Measurements from ENCODE around the gene FOXN1.

Gene FOXN1

GRCh38 chr17:28524476-28525424 lies 18.6 kb downstream of the FOXN1 start:
- ChIA-PET POLR2A (interaction anchor here (0.6 kb wide), 1 partner anchor 505 kb away, joined by 3 read pairs; no protein-coding TSS in a partner anchor), CTCF (interaction anchor here (1.8 to 19.4 kb wide), 2 partner anchors 23 to 28 kb away, joined by 11 to 260 read pairs; no protein-coding TSS in a partner anchor)
- Histone ChIP-seq H3K36me3 (ENCODE audit: control insufficient read depth in 4 of 4, insufficient read depth in 4 of 4, low read length in 3 of 4) (no peaks in the 10 kb centered on the region), H3K4me3 (ENCODE audit: control insufficient read depth in 1 of 7, extremely low read depth in 1 of 7, insufficient read depth in 4 of 7, low read depth in 2 of 7, low read length in 6 of 7) (no peak overlapping the region), H3K27ac (ENCODE audit: insufficient read depth in 1 of 2, low read depth in 1 of 2, low read length in 2 of 2, poor library complexity in 1 of 2, severe bottlenecking in 2 of 2) (no peak overlapping the region), H3K4me1 (ENCODE audit: control extremely low read depth in 1 of 4, control insufficient read depth in 4 of 4, insufficient read depth in 4 of 4, low read length in 3 of 4) (peaks cover 0 to 10% (median 6%) of the 10 kb centered on the region in 4 experiments), H3K9me3 (ENCODE audit: control extremely low read depth in 1 of 5, control insufficient read depth in 4 of 5, insufficient read depth in 2 of 5, low read depth in 1 of 5, low read length in 4 of 5) (no peaks in the 10 kb centered on the region), H3K27me3 (replicated peaks in 2 of 5; ENCODE audit: control insufficient read depth in 4 of 5, insufficient read depth in 5 of 5, low read length in 4 of 5) (no peaks in the 10 kb centered on the region)
- DNase-seq, result no peak
- 96% methylated on average over 24 of the region's 25 CpGs for WGBS (ENCODE audit: insufficient coverage)

- H3K9me3 ChIP-seq (ENCODE audit: control extremely low read depth in 1 of 5, control insufficient read depth in 4 of 5, insufficient read depth in 2 of 5, low read depth in 1 of 5, low read length in 4 of 5), result no peaks in the 10 kb centered on the region
- no peaks in the 10 kb centered on the region for H3K36me3 ChIP-seq (ENCODE audit: control insufficient read depth in 4 of 4, insufficient read depth in 4 of 4, low read length in 3 of 4)
- WGBS (ENCODE audit: insufficient coverage), result 88% methylated on average over 8 of the region's 8 CpGs
- no peak overlapping the region for H3K27ac ChIP-seq (ENCODE audit: insufficient read depth in 1 of 2, low read depth in 1 of 2, low read length in 2 of 2, poor library complexity in 1 of 2, severe bottlenecking in 2 of 2)
- ChIA-PET POLR2A (no interaction called here), CTCF (interaction anchor here (1.1 to 19.4 kb wide), 4 partner anchors 10 to 29 kb away, joined by 4 to 260 read pairs (median 10); no protein-coding TSS in a partner anchor)
- no peaks in the 10 kb centered on the region for H3K4me1 ChIP-seq (ENCODE audit: control extremely low read depth in 1 of 4, control insufficient read depth in 4 of 4, insufficient read depth in 4 of 4, low read length in 3 of 4)
- no peaks in the 10 kb centered on the region for H3K27me3 ChIP-seq (replicated peaks in 2 of 5; ENCODE audit: control insufficient read depth in 4 of 5, insufficient read depth in 5 of 5, low read length in 4 of 5)
- no peak overlapping the region for H3K4me3 ChIP-seq (ENCODE audit: control insufficient read depth in 1 of 7, extremely low read depth in 1 of 7, insufficient read depth in 4 of 7, low read depth in 2 of 7, low read length in 6 of 7)
- no peak for DNase-seq
Measured at GRCh38 chr17:28526381-28526780, 20.2 kb downstream of the FOXN1 start.

GRCh38 chr17:28527181-28527681 lies 21.1 kb downstream of the FOXN1 start:
- H3K4me1 ChIP-seq (ENCODE audit: control extremely low read depth in 1 of 4, control insufficient read depth in 4 of 4, insufficient read depth in 4 of 4, low read length in 3 of 4), result no peaks in the 10 kb centered on the region

GRCh38 chr17:28527859-28528258 lies 21.7 kb downstream of the FOXN1 start:
- H3K36me3 ChIP-seq (ENCODE audit: control insufficient read depth in 4 of 4, insufficient read depth in 4 of 4, low read length in 3 of 4), result no peaks in the 10 kb centered on the region
- no peaks in the 10 kb centered on the region for H3K9me3 ChIP-seq (ENCODE audit: control extremely low read depth in 1 of 5, control insufficient read depth in 4 of 5, insufficient read depth in 2 of 5, low read depth in 1 of 5, low read length in 4 of 5)
- no peak for DNase-seq
- H3K4me3 ChIP-seq (ENCODE audit: control insufficient read depth in 1 of 7, extremely low read depth in 1 of 7, insufficient read depth in 4 of 7, low read depth in 2 of 7, low read length in 6 of 7), result no peak overlapping the region
- 100% methylated on average over 2 of the region's 2 CpGs for WGBS (ENCODE audit: insufficient coverage)
- no peak overlapping the region for H3K27ac ChIP-seq (ENCODE audit: insufficient read depth in 1 of 2, low read depth in 1 of 2, low read length in 2 of 2, poor library complexity in 1 of 2, severe bottlenecking in 2 of 2)
- CTCF ChIA-PET, result interaction anchor here (19.4 kb wide), 1 partner anchor 31 kb away, joined by 260 read pairs; no protein-coding TSS in a partner anchor
- POLR2A ChIA-PET, result no interaction called here
- H3K27me3 ChIP-seq (replicated peaks in 2 of 5; ENCODE audit: control insufficient read depth in 4 of 5, insufficient read depth in 5 of 5, low read length in 4 of 5), result no peaks in the 10 kb centered on the region
- no peaks in the 10 kb centered on the region for H3K4me1 ChIP-seq (ENCODE audit: control extremely low read depth in 1 of 4, control insufficient read depth in 4 of 4, insufficient read depth in 4 of 4, low read length in 3 of 4)

More at GRCh38 chr17:28527181-28527681, 21.1 kb downstream of the FOXN1 start:
- H3K9me3 ChIP-seq (ENCODE audit: control extremely low read depth in 1 of 5, control insufficient read depth in 4 of 5, insufficient read depth in 2 of 5, low read depth in 1 of 5, low read length in 4 of 5), result no peaks in the 10 kb centered on the region
- no peaks in the 10 kb centered on the region for H3K27me3 ChIP-seq (replicated peaks in 2 of 5; ENCODE audit: control insufficient read depth in 4 of 5, insufficient read depth in 5 of 5, low read length in 4 of 5)
- ChIA-PET POLR2A (no interaction called here), CTCF (interaction anchor here (1.1 to 19.4 kb wide), 3 partner anchors 9 to 30 kb away, joined by 4 to 260 read pairs (median 8); no protein-coding TSS in a partner anchor)
- no peak overlapping the region for H3K4me3 ChIP-seq (ENCODE audit: control insufficient read depth in 1 of 7, extremely low read depth in 1 of 7, insufficient read depth in 4 of 7, low read depth in 2 of 7, low read length in 6 of 7)
- no peaks in the 10 kb centered on the region for H3K36me3 ChIP-seq (ENCODE audit: control insufficient read depth in 4 of 4, insufficient read depth in 4 of 4, low read length in 3 of 4)
- DNase-seq, result peak; percentile 51 to 86 (median 69)
- H3K27ac ChIP-seq (ENCODE audit: insufficient read depth in 1 of 2, low read depth in 1 of 2, low read length in 2 of 2, poor library complexity in 1 of 2, severe bottlenecking in 2 of 2), result no peak overlapping the region
- WGBS (ENCODE audit: insufficient coverage), result 92% methylated on average over 2 of the region's 2 CpGs

GRCh38 chr17:28528327-28529012 lies 22.3 kb downstream of the FOXN1 start:
- DNase-seq, result no peak
- Histone ChIP-seq H3K4me3 (ENCODE audit: control insufficient read depth in 1 of 7, extremely low read depth in 1 of 7, insufficient read depth in 4 of 7, low read depth in 2 of 7, low read length in 6 of 7) (no peak overlapping the region), H3K9me3 (ENCODE audit: control extremely low read depth in 1 of 5, control insufficient read depth in 4 of 5, insufficient read depth in 2 of 5, low read depth in 1 of 5, low read length in 4 of 5) (no peaks in the 10 kb centered on the region), H3K36me3 (ENCODE audit: control insufficient read depth in 4 of 4, insufficient read depth in 4 of 4, low read length in 3 of 4) (no peaks in the 10 kb centered on the region), H3K27me3 (replicated peaks in 2 of 5; ENCODE audit: control insufficient read depth in 4 of 5, insufficient read depth in 5 of 5, low read length in 4 of 5) (no peaks in the 10 kb centered on the region), H3K4me1 (ENCODE audit: control extremely low read depth in 1 of 4, control insufficient read depth in 4 of 4, insufficient read depth in 4 of 4, low read length in 3 of 4) (no peaks in the 10 kb centered on the region), H3K27ac (ENCODE audit: insufficient read depth in 1 of 2, low read depth in 1 of 2, low read length in 2 of 2, poor library complexity in 1 of 2, severe bottlenecking in 2 of 2) (no peak overlapping the region)
- ChIA-PET POLR2A (no interaction called here), CTCF (interaction anchor here (1.6 to 19.4 kb wide), 2 partner anchors 19 to 32 kb away, joined by 4 to 260 read pairs; no protein-coding TSS in a partner anchor)
- WGBS (ENCODE audit: insufficient coverage), result 86% methylated on average over 9 of the region's 9 CpGs

- CTCF ChIA-PET, result interaction anchor here (1.6 to 19.4 kb wide), 2 partner anchors 18 to 32 kb away, joined by 4 to 260 read pairs; no protein-coding TSS in a partner anchor
- Histone ChIP-seq H3K27ac (ENCODE audit: insufficient read depth in 1 of 2, low read depth in 1 of 2, low read length in 2 of 2, poor library complexity in 1 of 2, severe bottlenecking in 2 of 2) (no peak overlapping the region), H3K4me1 (ENCODE audit: control extremely low read depth in 1 of 4, control insufficient read depth in 4 of 4, insufficient read depth in 4 of 4, low read length in 3 of 4) (no peaks in the 10 kb centered on the region), H3K4me3 (ENCODE audit: control insufficient read depth in 1 of 7, extremely low read depth in 1 of 7, insufficient read depth in 4 of 7, low read depth in 2 of 7, low read length in 6 of 7) (no peak overlapping the region), H3K9me3 (ENCODE audit: control extremely low read depth in 1 of 5, control insufficient read depth in 4 of 5, insufficient read depth in 2 of 5, low read depth in 1 of 5, low read length in 4 of 5) (no peaks in the 10 kb centered on the region), H3K36me3 (ENCODE audit: control insufficient read depth in 4 of 4, insufficient read depth in 4 of 4, low read length in 3 of 4) (no peaks in the 10 kb centered on the region), H3K27me3 (replicated peaks in 2 of 5; ENCODE audit: control insufficient read depth in 4 of 5, insufficient read depth in 5 of 5, low read length in 4 of 5) (no peaks in the 10 kb centered on the region)
- no peak for DNase-seq
- POLR2A ChIA-PET, result no interaction called here
- no CpG with 5 or more reads among the region's 3 CpGs for WGBS (ENCODE audit: insufficient coverage)
Measured at GRCh38 chr17:28529013-28529400, 22.9 kb downstream of the FOXN1 start.
